ENCODE measurements around the gene VPS26C.

- TF ChIP-seq, protein P1, sequence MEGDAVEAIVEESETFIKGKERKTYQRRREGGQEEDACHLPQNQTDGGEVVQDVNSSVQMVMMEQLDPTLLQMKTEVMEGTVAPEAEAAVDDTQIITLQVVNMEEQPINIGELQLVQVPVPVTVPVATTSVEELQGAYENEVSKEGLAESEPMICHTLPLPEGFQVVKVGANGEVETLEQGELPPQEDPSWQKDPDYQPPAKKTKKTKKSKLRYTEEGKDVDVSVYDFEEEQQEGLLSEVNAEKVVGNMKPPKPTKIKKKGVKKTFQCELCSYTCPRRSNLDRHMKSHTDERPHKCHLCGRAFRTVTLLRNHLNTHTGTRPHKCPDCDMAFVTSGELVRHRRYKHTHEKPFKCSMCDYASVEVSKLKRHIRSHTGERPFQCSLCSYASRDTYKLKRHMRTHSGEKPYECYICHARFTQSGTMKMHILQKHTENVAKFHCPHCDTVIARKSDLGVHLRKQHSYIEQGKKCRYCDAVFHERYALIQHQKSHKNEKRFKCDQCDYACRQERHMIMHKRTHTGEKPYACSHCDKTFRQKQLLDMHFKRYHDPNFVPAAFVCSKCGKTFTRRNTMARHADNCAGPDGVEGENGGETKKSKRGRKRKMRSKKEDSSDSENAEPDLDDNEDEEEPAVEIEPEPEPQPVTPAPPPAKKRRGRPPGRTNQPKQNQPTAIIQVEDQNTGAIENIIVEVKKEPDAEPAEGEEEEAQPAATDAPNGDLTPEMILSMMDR (IDR thresholded peaks at IDR 0.05; ENCODE audit: low read length): no peak
- no peak for TF ChIP-seq EZH2 (optimal IDR thresholded peaks at IDR 0.05; ENCODE audit: low read depth, low read length)
- TF ChIP-seq EZH2phosphoT487 (IDR thresholded peaks at IDR 0.05; ENCODE audit: low read length): no peak
Measured at GRCh38 chr21:37297364-37297763, 30.2 kb upstream of the VPS26C start.
